Muscle layer of colon (tissue), 2 donors: Measurements from ENCODE around the gene EXOC3.
"Not testable (repeated sequence)": the region's sequence is repeated elsewhere in the genome, so short reads cannot be mapped to it uniquely, and the experiment has no call there.

ENCODE experiments used
- H3K27ac ChIP-seq: one replicate; pipeline ENCODE4 v1.7.0; 2013; ENCODE audit warnings: low read depth, mild to moderate bottlenecking, low read length, moderate library complexity
- H3K27me3 ChIP-seq, 2 donors: one replicate each; pipeline ENCODE4 v1.7.0; 2013; ENCODE audit warnings: low read length in 2 of 2, mild to moderate bottlenecking in 2 of 2; ENCODE audit not compliant: insufficient read depth in 2 of 2, control insufficient read depth in 1 of 2
- H3K36me3 ChIP-seq: one replicate; pipeline ENCODE4 v1.7.0; 2013; ENCODE audit warnings: mild to moderate bottlenecking, low read length; ENCODE audit not compliant: insufficient read depth
- H3K4me1 ChIP-seq: one replicate; pipeline ENCODE4 v1.7.0; 2013; ENCODE audit warnings: mild to moderate bottlenecking, low read length; ENCODE audit not compliant: insufficient read depth
- H3K4me3 ChIP-seq, 2 donors: one replicate each; pipeline ENCODE4 v1.7.0; 2013; ENCODE audit warnings: low read length in 2 of 2, low read depth in 1 of 2, mild to moderate bottlenecking in 1 of 2, moderate library complexity in 1 of 2
- H3K9ac ChIP-seq: one replicate; pipeline ENCODE4 v1.7.0; 2013; ENCODE audit warnings: low read length
- H3K9me3 ChIP-seq: one replicate; pipeline ENCODE4 v1.7.0; 2013; ENCODE audit warnings: mild to moderate bottlenecking, low read length
- donor health status: abdominal sarcoma.
- donor health status: Adenocarcinoma of cecum.

Gene EXOC3

DNA sequence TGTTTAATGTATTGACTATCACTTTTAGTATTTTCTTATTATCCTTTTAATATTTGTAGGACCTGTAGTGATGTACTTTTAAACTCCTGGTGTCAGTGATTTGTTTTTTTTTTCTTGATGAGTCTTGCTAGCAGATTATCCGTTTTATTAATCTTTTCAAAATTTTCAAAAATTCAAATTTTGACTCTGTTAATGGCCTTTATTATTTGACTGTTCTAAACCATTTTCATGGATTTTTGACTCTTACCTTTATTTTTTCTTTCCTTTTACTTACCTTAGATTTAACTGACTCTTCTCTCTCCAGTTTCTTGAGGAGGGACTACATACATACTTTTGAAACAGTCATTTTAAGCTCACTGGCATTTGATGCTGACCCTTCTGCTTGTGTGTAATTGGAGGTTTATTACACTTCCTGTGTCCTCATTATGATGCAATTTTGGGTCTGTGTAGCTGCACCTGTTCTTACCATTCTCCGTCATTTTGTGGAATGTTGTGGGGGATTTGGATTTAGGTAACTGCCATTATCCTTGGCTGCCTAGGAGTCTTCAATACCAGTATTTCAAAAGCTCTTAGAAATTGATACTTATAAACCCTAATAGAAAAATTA is 32.0 kb upstream of the EXOC3 start:
- Histone ChIP-seq H3K4me3 (no peak overlapping the region), H3K36me3 (no peaks in the 10 kb centered on the region), H3K9me3 (no peaks in the 10 kb centered on the region), H3K4me1 (no peaks in the 10 kb centered on the region), H3K27ac (no peak overlapping the region), H3K27me3 (no peaks in the 10 kb centered on the region), H3K9ac (no peak overlapping the region)

DNA sequence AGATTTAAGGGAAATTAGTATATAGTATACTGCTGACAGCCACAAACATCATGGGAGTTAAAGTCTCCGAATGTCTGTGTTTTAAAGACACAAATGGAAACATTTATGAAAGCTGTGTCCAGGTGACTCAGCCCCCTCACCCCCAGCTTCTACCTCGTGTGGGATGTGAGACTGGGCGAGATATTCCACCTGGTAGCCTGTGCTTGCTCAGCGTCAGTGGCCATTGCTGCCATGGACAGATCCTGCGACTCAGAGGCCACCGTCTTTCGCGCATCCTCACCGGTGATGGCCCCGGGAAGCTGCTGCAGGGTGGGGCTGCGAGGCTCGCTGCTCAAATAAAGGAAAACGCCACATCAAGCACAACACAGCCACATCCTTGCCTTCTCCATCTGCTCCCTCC is 31.2 kb upstream of the EXOC3 start:
- H3K27ac ChIP-seq: no peak overlapping the region
- no peaks in the 10 kb centered on the region for H3K36me3 ChIP-seq
- H3K4me3 ChIP-seq: no peak overlapping the region
- H3K4me1 ChIP-seq: no peaks in the 10 kb centered on the region
- H3K9ac ChIP-seq: no peak overlapping the region
- no peaks in the 10 kb centered on the region for H3K9me3 ChIP-seq
- no peaks in the 10 kb centered on the region for H3K27me3 ChIP-seq

DNA sequence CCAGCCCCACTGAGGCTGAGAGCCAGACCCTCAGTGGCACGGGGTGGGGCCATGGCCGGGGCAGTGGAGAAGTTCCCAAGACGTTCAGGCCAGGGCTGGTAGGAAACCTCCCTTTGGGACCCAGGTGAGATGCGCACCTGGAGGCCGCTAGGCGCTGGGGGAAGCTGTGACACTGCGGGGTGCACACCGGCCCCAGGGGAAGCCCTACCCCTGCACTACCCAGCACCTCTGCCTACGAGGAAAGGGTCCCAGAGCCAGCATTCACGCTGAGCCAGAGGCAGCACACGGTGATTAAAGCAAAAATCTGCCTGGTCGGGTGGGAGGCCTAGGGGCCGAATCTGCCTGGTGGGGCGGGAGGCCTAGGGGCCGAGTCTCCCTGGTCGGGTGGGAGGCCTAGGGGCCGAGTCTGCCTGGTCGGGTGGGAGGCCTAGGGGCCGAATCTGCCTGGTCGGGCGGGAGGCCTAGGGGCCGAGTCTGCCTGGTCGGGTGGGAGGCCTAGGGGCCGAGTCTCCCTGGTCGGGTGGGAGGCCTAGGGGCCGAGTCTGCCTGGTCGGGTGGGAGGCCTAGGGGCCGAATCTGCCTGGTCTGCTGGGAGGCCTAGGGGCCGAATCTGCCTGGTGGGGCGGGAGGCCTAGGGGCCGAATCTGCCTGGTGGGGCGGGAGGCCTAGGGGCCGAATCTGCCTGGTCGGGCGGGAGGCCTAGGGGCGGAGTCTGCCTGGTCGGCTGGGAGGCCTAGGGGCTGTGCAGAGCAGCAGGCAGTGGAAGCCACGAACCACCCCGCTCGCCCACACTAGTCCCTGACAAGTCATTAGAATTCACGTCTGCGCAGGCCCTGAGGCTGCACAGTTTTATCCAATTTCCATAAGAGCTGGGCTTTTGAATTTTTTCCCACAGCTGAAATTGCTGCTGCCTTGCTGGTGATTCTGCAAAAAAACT is 27.7 kb upstream of the EXOC3 start:
- H3K4me1 ChIP-seq, H3K36me3 ChIP-seq, H3K9ac ChIP-seq, H3K27me3 ChIP-seq, H3K9me3 ChIP-seq, H3K4me3 ChIP-seq, H3K27ac ChIP-seq: not testable (repeated sequence)

DNA sequence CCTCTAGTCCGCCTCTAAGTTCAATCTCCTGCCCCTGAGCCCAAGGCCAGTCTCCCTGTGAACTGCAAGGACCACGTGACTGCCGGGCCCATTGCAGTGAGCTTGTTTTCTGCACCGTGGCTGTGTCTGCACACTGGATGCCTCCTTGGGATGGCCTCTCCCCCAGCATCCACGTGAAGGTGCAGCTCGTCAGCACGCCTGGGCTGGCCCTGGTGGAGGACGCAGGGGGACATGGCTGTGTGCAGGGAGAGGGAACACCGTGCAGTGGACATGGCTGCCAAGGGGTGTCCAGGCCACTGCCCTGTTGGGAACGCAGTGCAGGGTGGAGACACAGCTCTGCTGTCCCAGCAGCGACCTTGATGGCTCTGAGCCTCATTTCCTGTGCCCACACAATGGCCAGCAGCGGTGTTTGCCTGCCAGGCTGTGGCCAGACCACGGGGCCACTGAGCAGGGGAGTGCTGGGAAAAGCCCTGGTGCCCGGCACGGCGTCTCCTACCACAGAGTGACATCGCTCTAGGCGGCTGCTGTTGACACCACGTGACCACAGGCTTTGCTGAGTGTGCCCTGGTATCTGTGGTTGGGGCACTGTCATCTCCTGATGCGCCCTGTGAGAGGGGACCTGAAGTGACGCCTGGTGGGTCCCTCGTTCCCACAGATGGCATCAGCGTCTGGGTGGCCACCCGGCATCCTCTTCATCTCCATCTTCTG is 26.9 kb upstream of the EXOC3 start:
- Histone ChIP-seq H3K9me3 (no peaks in the 10 kb centered on the region), H3K9ac (no peak overlapping the region), H3K4me3 (no peak overlapping the region), H3K36me3 (no peaks in the 10 kb centered on the region), H3K27ac (no peak overlapping the region), H3K4me1 (no peaks in the 10 kb centered on the region), H3K27me3 (no peaks in the 10 kb centered on the region)

DNA sequence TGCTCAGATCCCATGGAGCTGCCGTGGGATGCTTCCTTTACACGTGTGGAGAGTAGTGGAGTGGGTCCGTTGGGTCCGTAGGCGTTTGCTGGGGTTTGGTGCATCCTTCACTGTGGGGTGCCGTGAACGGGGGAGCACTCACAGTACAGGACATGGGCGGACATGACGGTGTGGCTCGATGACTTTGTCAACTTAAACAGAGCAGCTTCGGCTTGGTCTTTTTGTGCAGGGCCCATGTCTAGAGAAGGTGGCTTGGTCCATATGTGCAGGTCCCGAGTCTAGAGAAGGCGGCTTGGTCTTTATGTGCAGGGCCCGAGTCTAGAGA is 26.4 kb upstream of the EXOC3 start:
- Histone ChIP-seq H3K27me3 (no peaks in the 10 kb centered on the region), H3K9ac (no peak overlapping the region), H3K27ac (no peak overlapping the region)

DNA sequence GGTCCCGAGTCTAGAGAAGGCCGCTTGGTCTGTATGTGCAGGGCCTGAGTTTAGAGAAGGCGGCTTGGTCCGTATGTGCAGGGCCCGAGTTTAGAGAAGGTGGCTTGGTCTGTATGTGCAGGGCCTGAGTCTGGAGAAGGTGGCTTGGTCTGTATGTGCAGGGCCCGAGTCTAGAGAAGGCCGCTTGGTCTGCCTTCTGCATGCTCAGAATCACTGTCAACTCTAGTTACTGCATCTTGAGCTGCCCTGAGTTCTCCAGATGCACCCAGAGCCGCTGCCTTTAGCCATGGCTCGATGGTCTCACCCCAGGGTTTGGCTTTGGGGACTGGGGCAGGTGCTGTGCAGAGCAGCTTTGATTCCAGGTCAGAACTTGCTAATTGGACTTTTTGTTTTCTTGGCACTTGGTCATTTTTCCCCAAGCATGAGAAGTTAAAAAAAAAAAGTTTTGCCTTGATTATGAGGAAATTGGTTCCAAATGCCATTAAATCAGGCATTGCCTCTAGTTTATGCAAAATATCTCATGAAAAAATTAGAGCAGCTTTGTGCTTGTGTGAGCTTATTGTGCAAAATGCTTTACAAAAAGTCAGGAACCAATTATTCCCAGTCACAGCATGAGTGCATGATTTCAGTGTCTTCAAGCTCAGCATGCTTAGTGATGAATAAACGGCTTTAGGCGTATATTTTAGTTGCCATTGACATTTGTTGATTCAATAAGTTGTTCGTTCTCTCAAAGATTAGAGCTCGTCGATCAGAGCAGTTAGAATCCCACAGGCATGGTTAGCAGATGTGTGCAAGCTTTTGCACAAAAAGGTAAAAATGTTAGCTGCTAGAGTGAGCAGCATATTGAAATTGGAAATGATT is 25.4 kb upstream of the EXOC3 start:
- Histone ChIP-seq H3K27me3 (no peaks in the 10 kb centered on the region), H3K9me3 (no peaks in the 10 kb centered on the region), H3K27ac (no peak overlapping the region), H3K9ac (no peak overlapping the region), H3K4me3 (no peak overlapping the region), H3K4me1 (no peaks in the 10 kb centered on the region), H3K36me3 (no peaks in the 10 kb centered on the region)

More for the DNA sequence above, 26.4 kb upstream of the EXOC3 start:
- Histone ChIP-seq H3K4me1 (no peaks in the 10 kb centered on the region), H3K36me3 (no peaks in the 10 kb centered on the region), H3K9me3 (no peaks in the 10 kb centered on the region), H3K4me3 (no peak overlapping the region)

DNA sequence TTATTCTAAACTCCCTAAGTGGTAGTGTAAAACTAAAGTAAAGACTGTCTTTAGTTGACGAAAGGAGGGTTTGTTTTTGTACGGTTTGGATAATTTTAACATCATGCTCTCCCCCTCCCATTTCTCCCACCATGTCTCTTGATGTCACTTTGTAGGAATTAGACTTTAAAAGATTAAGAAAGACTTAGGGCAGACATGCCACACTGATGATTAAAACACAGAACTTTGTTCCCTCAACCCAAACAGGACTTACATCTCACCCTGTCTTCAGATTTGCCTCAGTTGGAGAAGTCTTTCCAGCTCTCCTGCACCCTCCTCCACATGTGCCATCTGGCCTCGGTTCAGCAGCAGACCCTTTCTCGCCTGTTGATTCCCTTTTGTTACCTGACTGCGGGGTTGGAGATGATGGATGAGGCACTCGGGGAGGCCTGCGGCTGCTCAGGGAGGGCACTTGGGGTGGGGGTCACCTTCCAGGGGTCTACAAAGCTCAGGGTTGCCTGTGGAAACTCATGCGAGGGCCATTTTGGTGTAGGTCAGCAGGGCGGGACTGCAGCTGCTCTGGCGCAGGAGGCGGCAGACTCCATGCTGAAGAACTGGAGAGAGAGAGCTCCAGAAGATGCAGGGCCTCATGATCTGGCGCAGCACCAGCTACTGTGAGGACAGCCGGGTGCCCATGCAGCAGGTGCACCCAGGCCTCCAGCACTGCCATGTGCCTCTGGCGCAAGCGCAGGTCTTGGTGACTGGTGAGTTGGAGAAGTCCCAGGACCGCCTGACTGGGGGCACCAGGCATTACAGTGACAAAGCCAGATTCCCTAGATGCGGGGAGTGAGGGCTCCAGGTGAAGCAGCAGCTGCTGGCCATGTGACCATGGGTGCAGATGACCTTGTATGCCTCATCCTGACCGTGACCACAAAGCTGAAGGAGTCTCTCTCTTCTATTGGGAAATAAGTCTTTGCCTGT is 24.5 kb upstream of the EXOC3 start:
- H3K4me1 ChIP-seq: no peaks in the 10 kb centered on the region
- no peaks in the 10 kb centered on the region for H3K27me3 ChIP-seq
- no peaks in the 10 kb centered on the region for H3K36me3 ChIP-seq
- no peak overlapping the region for H3K9ac ChIP-seq
- H3K4me3 ChIP-seq: no peak overlapping the region
- H3K27ac ChIP-seq: no peak overlapping the region
- no peaks in the 10 kb centered on the region for H3K9me3 ChIP-seq

DNA sequence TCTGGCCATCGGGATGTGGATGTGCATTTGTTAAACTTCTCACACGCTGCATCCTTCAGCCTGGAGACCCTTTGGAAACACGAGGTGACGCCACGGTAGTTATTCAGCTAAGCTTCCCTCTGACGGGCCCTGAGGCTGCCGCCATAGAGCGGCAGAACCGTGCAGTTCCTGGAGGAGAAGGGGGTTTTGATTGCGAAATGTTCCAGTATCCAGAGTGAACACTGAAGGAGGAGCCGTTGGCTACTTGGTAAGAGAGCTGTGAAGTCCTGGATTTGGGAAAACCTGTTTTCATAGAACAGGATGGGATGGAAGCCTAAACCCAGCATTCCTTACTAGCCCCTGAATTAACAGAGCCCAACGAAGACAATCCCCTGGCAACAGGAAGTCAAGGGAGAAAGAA is 23.0 kb upstream of the EXOC3 start:
- Histone ChIP-seq H3K9ac (no peak overlapping the region), H3K4me1 (no peaks in the 10 kb centered on the region), H3K9me3 (no peaks in the 10 kb centered on the region), H3K4me3 (no peak overlapping the region), H3K27me3 (no peaks in the 10 kb centered on the region), H3K27ac (no peak overlapping the region), H3K36me3 (no peaks in the 10 kb centered on the region)

DNA sequence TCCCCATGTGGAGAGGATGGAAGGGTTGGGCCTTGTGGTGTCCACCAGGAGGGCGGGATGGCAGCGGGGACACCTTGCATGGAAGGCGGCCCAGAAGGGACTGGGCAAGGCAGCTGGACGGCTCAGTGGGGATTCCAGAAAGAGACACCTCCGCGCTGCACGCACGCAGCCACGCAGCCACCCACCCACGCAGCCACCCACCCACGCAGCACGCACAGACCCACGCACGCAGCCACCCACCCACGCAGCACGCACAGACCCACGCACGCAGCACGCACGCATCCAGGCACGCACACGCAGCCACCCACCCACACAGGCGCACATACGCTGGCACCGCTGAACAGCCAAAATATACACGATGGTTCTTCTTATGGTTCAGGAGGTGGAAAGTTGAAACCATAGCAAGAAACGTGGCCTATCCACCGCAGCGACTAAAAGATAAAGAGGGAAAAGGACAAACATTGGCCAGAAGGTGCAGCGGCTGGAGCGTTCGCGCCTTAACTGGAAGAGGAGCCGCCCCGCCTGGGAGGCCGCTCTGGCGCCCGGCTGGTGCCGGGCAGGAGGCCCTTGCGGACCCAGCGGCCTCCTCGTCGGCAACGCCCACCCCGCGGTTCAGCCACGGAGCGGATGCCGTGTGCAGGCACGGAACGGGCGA is 22.2 kb upstream of the EXOC3 start:
- Histone ChIP-seq H3K4me3 (no peak overlapping the region), H3K9me3 (no peaks in the 10 kb centered on the region), H3K36me3 (no peaks in the 10 kb centered on the region), H3K27me3 (no peaks in the 10 kb centered on the region), H3K9ac (no peak overlapping the region), H3K27ac (no peak overlapping the region), H3K4me1 (no peaks in the 10 kb centered on the region)

DNA sequence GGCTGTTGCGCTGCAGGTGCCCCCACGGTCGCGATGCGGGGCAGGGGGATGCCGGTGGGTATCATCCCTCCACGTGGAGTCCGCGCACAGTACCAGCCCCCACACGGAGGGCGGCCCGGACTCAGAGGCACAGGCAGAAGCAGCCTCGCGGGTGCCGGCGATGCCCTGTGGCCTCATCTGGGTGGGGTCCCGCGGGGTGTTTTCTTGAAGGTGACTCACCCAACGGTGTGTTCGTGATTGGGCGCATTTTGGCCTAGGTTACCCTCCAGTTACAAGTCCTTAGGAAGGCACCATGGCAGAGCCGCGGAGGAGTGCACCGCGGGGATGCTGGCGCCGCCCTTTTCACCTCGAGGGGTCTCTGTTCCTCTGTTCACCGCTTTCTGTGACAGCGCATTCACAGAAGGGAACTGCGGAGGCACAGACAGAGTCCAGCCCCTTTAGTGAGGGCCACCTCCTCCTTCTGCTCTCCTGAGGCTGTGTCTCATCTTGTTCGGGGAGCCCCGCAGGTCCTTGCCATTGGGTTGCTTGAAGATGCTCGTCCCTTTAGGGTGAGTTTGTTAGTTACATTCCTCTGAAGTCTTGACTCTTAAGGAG is 21.6 kb upstream of the EXOC3 start:
- H3K9me3 ChIP-seq: no peaks in the 10 kb centered on the region
- H3K4me1 ChIP-seq: no peaks in the 10 kb centered on the region
- H3K9ac ChIP-seq: no peak overlapping the region
- H3K27me3 ChIP-seq: no peaks in the 10 kb centered on the region
- no peak overlapping the region for H3K4me3 ChIP-seq
- no peak overlapping the region for H3K27ac ChIP-seq
- H3K36me3 ChIP-seq: no peaks in the 10 kb centered on the region
